HepG2 (cell line): ENCODE results near the gene PRSS48. TPM values are rescaled to one million over a fixed set of nuclear protein-coding genes. Genes with fewer than 3 reads are reported as not detected.

Source experiments
- BORCS8-MEF2B ChIP-seq: sonication (generic); formaldehyde crosslinking; IDR thresholded peaks from 2 replicates; pipeline ENCODE4 v1.8.0; 2022; ENCODE audit warnings: mild to moderate bottlenecking, missing genetic modification reagents
- CREB1 ChIP-seq, 2 experiments: fragments of 450-650 bp in 1 of 2; IDR thresholded peaks; 2 replicates each; pipeline ENCODE4 v1.6.1; 2016 to 2017; ENCODE audit warnings: control low read depth in 1 of 2, mild to moderate bottlenecking in 1 of 2, missing compliant biosample characterization in 1 of 2, missing genetic modification characterization in 1 of 2
- FOXA3 ChIP-seq: IDR thresholded peaks from 2 replicates; pipeline ENCODE4 v1.6.1; 2016; ENCODE audit warnings: missing genetic modification reagents, missing compliant biosample characterization
- GABPA ChIP-seq, 2 experiments: IDR thresholded peaks; 2 replicates each; pipeline ENCODE4 v1.6.1; 2011 to 2016; ENCODE audit warnings: low read depth in 2 of 2, low read length in 1 of 2, missing biosample characterization in 1 of 2, missing genetic modification characterization in 1 of 2
- HNRNPL ChIP-seq: fragments of 200-400 bp; formaldehyde crosslinking; IDR thresholded peaks from 2 replicates; pipeline ENCODE4 v1.6.1; 2017; ENCODE audit warnings: mild to moderate bottlenecking, low read depth, low read length
- HOXA3 ChIP-seq: sonication (generic); formaldehyde crosslinking; IDR thresholded peaks from 2 replicates; pipeline ENCODE4 v1.5.0; 2020; ENCODE audit warnings: missing genetic modification reagents
- MXD4 ChIP-seq: IDR thresholded peaks from 2 replicates; pipeline ENCODE4 v1.6.1; 2016; ENCODE audit warnings: mild to moderate bottlenecking, missing biosample characterization, missing genetic modification reagents
- NR2F2 ChIP-seq: IDR thresholded peaks from 2 replicates; pipeline ENCODE4 v1.6.1; 2012; ENCODE audit warnings: low read depth, inconsistent platforms, borderline replicate concordance
- PHF21A ChIP-seq: sonication (generic); formaldehyde crosslinking; IDR thresholded peaks from 2 replicates; pipeline ENCODE4 v1.5.0; 2020; ENCODE audit warnings: mild to moderate bottlenecking, missing genetic modification reagents
- PLRG1 ChIP-seq: fragments of 450-650 bp; conservative IDR thresholded peaks from 2 replicates; pipeline ENCODE4 v1.6.1; 2016
- PPARG ChIP-seq: conservative IDR thresholded peaks from 2 replicates; pipeline ENCODE4 v1.6.1; 2016; ENCODE audit warnings: missing biosample characterization, missing genetic modification reagents
- RELA ChIP-seq: sonication (generic); formaldehyde crosslinking; IDR thresholded peaks from 2 replicates; pipeline ENCODE4 v1.4.0; 2020; ENCODE audit warnings: missing genetic modification reagents
- SP140L ChIP-seq: sonication (generic); formaldehyde crosslinking; IDR thresholded peaks from 2 replicates; pipeline ENCODE4 v1.4.0; 2020; ENCODE audit warnings: missing genetic modification reagents, borderline replicate concordance
- TSC22D2 ChIP-seq: sonication (generic); formaldehyde crosslinking; IDR thresholded peaks from 2 replicates; pipeline ENCODE4 v1.5.1; 2020; ENCODE audit warnings: missing genetic modification reagents, mild to moderate bottlenecking, borderline replicate concordance
- ZNF331 ChIP-seq: sonication (generic); formaldehyde crosslinking; IDR thresholded peaks from 2 replicates; pipeline ENCODE4 v1.4.0; 2020; ENCODE audit warnings: missing genetic modification reagents
- ZNF432 ChIP-seq: sonication (generic); formaldehyde crosslinking; IDR thresholded peaks from 2 replicates; pipeline ENCODE4 v1.5.0; 2020; ENCODE audit warnings: missing genetic modification reagents, mild to moderate bottlenecking, borderline replicate concordance
- ZNF567 ChIP-seq: sonication (generic); formaldehyde crosslinking; IDR thresholded peaks from 2 replicates; pipeline ENCODE4 v1.8.1; 2023; ENCODE audit warnings: mild to moderate bottlenecking, missing genetic modification reagents, borderline replicate concordance
- ZNF629 ChIP-seq: sonication (generic); formaldehyde crosslinking; conservative IDR thresholded peaks from 2 replicates; pipeline ENCODE4 v1.5.0; 2020; ENCODE audit warnings: missing genetic modification reagents
- ZNF746 ChIP-seq: sonication (generic); formaldehyde crosslinking; IDR thresholded peaks from 2 replicates; pipeline ENCODE4 v1.8.0; 2022; ENCODE audit warnings: mild to moderate bottlenecking, missing genetic modification reagents
- ZNF879 ChIP-seq: sonication (generic); formaldehyde crosslinking; IDR thresholded peaks from 2 replicates; pipeline ENCODE4 v1.8.1; 2023; ENCODE audit warnings: missing genetic modification reagents
- polyA plus RNA-seq, 8 experiments: library from polyadenylated mRNA; depleted of rRNA in 3 of 8; stranded (reverse) in 7 of 8; unstranded in 1 of 8; fragments of >200 nt; fragmentation: Illumina TruSeq in 4 of 8; extraction: Trizol in 4 of 8; gene quantifications; 2 replicates each; pipeline versions ENCODE4 v1.2.1 to v1.2.3, GENCODE V29; 2011 to 2016; ENCODE audit warnings: low read depth in 4 of 8, missing spikeins in 1 of 8, mixed read lengths in 1 of 8; ENCODE audit not compliant: insufficient read depth in 1 of 8
- total RNA-seq, 5 experiments: library from RNA; depleted of rRNA; stranded (reverse); fragments of >200 nt; fragmentation: Illumina TruSeq; extraction: Trizol; gene quantifications; 2 replicates each; pipeline ENCODE4 v1.2.3, GENCODE V29; 2016; ENCODE audit warnings: low read depth in 1 of 5
- TF ChIP-seq, protein P1 (sequence below), 2 experiments: fragments of 450-650 bp in 1 of 2; sonication (generic) in 1 of 2; formaldehyde crosslinking in 1 of 2; IDR thresholded peaks; 2 replicates each; pipeline versions ENCODE4 v1.6.1 to v1.8.0; 2016 to 2022; ENCODE audit warnings: antibody characterized with exemption in 1 of 2, mild to moderate bottlenecking in 1 of 2, missing genetic modification reagents in 1 of 2

Gene PRSS48
- total and polyA plus RNA-seq, 2 of the 13 experiments (the other 11 are each of a cell fraction or from before 2014, with no cell fraction given): not detected

DNA sequence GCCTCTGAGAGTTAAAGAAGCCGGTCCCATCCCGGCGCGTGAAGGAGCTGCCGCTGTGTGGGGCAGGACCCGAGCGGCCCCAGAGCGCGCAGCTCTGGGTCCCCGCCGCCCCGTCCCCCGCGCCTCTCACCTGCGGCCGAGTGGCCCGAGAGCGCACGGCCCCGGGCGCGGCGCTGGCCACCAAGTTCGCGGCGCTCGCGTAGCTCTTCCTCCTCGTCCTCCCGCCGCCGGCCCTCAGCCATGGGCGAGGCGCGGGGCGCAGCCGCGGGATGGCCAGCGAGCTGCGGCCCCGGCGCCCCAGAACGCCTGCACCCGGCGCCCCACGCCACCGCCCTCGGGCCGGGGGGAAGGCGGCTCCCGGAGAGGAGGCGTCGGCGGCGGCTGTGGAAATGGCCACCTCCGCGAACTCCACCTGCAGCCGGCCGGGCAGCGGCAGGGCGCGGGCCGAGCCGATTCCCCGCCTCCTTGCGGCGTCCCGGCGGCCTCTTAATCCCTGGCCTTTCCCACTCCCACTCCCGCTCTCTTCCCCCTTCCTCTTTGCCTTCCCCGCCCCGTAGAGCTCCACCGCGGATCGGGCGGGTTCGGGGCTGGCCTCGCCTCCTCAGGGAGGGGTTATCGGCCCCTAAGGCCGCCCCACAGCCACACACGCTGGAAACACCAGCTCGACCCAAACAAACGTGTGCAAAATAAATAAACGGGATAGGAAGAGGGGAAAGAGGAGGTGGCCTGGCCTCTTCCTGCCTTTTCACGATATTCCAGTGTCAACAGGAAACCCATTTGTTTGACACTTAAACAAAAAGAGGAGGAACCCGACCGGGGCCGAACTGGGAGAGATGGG is 48.4 kb downstream of the PRSS48 start, which contains the start of gene SH3D19 (continued):
- TF ChIP-seq ZNF879 (CRISPR knock-in tag) (no peak), TSC22D2 (no peak), RELA (CRISPR knock-in tag) (peak; percentile 83), PLRG1 (no peak), ZNF432 (CRISPR knock-in tag) (no peak), ZNF567 (no peak), MXD4 (peak; percentile 78; the same call in 1 of the 2 replicates), PPARG (CRISPR knock-in tag) (peak; percentile 89), CREB1 (IDR thresholded peaks at IDR 0.05) (peak; percentile 45; the same call in 1 of the 2 replicates), CREB1 (CRISPR knock-in tag; IDR thresholded peaks at IDR 0.05) (peak; percentile 86), NR2F2 (peak; percentile 44; the same call in 1 of the 2 replicates), PHF21A (CRISPR knock-in tag) (peak; percentile 98), GABPA (IDR thresholded peaks at IDR 0.05; ENCODE audit: low read depth, low read length) (no peak), GABPA (CRISPR knock-in tag; IDR thresholded peaks at IDR 0.05; ENCODE audit: low read depth) (peak; percentile 78), HNRNPL (0 out of 2 replicates have a peak, but pooled peaks have one; percentile 1), HOXA3 (CRISPR knock-in tag) (peak; percentile 72; the same call in 1 of the 2 replicates), ZNF331 (CRISPR knock-in tag) (peak; percentile 61; the same call in 1 of the 2 replicates), BORCS8-MEF2B (CRISPR knock-in tag) (peak; percentile 78; the same call in 1 of the 2 replicates), ZNF746 (CRISPR knock-in tag) (peak; percentile 96), ZNF629 (CRISPR knock-in tag) (peak; percentile 95), SP140L (CRISPR knock-in tag) (0 out of 2 replicates have a peak, but pooled peaks have one; percentile 75), FOXA3 (CRISPR knock-in tag) (peak; percentile 96)
- TF ChIP-seq, protein P1, sequence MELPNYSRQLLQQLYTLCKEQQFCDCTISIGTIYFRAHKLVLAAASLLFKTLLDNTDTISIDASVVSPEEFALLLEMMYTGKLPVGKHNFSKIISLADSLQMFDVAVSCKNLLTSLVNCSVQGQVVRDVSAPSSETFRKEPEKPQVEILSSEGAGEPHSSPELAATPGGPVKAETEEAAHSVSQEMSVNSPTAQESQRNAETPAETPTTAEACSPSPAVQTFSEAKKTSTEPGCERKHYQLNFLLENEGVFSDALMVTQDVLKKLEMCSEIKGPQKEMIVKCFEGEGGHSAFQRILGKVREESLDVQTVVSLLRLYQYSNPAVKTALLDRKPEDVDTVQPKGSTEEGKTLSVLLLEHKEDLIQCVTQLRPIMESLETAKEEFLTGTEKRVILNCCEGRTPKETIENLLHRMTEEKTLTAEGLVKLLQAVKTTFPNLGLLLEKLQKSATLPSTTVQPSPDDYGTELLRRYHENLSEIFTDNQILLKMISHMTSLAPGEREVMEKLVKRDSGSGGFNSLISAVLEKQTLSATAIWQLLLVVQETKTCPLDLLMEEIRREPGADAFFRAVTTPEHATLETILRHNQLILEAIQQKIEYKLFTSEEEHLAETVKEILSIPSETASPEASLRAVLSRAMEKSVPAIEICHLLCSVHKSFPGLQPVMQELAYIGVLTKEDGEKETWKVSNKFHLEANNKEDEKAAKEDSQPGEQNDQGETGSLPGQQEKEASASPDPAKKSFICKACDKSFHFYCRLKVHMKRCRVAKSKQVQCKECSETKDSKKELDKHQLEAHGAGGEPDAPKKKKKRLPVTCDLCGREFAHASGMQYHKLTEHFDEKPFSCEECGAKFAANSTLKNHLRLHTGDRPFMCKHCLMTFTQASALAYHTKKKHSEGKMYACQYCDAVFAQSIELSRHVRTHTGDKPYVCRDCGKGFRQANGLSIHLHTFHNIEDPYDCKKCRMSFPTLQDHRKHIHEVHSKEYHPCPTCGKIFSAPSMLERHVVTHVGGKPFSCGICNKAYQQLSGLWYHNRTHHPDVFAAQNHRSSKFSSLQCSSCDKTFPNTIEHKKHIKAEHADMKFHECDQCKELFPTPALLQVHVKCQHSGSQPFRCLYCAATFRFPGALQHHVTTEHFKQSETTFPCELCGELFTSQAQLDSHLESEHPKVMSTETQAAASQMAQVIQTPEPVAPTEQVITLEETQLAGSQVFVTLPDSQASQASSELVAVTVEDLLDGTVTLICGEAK (IDR thresholded peaks at IDR 0.05): no peak
- TF ChIP-seq, protein P1 (CRISPR knock-in tag; IDR thresholded peaks at IDR 0.05): peak; percentile 68; the same call in 1 of the 2 replicates
